NCI-H1092 (cell line): ENCODE measurements around the gene HOXB13.

ENCODE experiments used
- DNase-seq: peaks from one replicate; lab custom pipeline; 2025; lab: John Stamatoyannopoulos, UW

The HOXB13 gene

GRCh38 chr17:48704361-48705248, 23.9 kb downstream of the HOXB13 start:
- DNase-seq, result no peak

DNA sequence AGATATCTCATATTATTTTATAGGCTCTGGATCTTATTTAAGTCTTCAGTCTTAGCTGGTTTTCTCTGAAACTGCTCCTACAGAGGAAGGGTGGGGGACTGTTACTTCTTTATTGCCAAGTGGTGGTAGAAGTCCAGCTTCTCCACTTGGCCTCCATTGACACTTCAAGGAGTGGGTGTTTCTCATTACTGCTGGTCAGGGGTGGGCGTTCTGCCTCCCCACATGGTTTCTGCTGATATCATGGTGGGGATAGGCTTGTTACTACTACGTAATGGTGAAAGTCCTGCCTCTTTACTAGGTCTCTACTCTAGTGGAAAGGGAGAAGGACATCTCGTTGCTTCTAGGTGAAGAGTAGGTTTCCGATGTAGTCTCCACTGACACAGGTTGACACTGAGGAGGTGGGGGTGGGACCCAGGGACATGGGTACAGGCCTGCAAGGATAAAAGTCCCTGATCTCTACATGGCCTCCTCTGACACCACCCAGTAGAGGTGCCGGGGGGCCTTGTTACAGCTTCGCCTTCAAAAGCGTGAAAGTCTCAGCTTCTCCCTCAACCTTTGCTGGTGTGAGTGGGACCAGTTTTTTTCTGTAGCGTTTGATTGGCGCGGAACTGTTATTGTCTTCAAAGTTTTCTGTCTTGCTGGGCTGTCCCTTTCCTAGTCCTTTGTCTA, 26.6 kb downstream of the HOXB13 start:
- DNase-seq, result no peak

DNA sequence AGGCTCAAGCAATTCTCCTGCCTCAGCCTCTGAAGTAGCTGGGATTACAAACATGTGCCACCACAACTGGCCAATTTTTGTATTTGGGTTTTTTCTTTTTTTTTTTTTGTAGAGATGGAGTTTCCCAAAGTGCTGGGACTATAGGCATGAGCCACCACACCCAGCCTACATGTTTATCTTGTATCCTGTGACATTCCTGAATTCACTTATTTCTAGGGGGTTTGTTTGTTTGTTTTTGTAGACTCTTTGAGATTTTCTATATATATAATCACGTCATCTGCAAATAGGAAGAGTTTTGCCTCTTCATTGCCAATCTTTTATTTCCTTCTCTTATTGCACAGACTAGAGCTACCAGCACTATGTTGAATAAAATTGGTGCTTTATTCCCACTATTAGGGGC, 35.4 kb downstream of the HOXB13 start:
- no peak for DNase-seq

GRCh38 chr17:48692049-48692448, 36.5 kb downstream of the HOXB13 start:
- no peak for DNase-seq

DNA sequence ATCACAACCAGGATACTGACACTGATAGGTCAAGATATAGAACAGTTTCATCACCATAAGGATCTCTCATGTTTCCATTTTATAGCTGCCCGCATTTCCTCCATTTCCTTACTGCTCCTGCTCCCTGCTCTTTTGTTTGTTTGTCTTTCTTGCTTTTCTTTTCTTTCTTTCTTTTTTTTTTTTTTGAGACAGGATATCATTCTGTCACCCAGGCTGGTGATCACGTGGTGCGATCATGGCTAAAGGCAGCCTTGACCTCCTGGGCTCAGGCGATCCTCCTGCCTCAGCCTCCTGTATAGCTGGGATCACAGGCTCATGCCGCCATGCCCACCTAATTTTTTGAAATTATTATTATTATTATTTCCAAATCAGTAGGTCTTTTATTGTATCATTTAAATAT, 37.9 kb downstream of the HOXB13 start:
- no peak for DNase-seq

GRCh38 chr17:48681609-48682008, 46.9 kb downstream of the HOXB13 start:
- no peak for DNase-seq

- DNase-seq, result no peak
Measured at GRCh38 chr17:48679385-48680096, 49.0 kb downstream of the HOXB13 start.

DNA sequence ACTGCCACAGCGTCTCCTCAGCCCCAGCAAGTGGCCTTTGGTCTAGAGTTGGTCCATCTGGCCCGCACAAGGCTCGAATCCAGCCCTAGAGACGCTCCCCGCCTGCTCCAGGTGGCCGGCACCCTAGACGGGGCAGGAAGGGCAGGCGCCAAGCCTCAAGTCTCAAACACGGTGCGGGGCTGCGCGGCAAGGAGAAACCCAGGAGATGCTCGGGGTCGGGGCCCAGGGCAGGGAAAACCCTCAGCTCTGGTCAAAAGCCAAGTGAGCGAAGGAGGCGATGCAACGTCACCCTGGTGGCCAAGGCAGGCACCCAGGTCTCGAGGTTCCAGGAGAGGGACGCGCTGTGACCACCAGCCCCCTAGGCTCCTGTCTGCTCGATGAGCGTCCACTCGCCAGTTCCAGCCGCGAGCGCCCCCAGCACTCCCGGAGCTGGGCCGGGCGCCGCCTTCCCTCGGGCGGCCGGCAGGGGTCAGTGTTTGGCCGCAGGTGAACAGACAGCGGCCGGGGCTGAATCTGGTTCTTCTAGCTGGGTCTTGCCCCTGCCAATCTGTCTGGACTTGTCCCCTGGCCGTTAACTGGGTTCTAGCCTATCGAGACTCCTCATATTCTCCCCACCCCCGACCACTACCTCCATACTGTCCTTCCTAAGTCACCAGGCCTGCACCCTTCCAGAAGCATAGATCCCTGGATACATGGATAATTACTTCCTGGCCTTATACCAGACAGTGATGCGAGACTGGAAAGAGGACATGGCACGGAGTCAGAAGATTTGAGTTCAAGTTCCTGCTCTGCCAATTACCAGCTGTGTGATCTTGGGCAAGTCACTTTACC, 50.2 kb downstream of the HOXB13 start:
- peak; percentile 42 for DNase-seq

DNA sequence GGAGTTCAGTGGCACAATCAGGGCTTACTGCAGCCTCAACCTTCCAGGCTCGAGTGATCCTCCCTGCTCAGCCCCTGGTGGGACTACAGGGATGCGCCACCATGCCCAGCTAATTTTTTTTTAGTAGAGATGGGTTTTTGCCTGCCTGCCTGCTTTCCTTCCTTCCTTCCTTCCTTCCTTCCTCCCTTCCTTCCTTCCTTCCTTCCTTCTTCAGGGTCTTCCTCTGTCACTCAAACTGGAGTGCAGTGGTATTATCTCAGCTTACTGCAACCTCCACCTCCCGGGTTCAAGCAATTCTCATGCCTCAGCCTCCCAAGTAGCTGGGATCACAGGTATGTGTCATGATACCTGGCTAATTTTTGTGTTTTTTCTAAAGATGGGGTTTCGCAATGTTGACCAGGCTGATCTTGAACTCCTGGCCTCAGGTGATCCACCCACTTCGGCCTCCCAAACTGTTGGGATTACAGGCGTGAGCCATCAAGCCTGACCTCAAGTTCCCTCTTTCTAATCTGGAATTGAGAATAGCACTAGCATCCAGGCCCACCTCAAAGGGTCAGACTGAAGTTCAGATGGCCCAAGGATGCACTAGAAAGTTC, 51.5 kb downstream of the HOXB13 start:
- DNase-seq, result no peak
